A673 (cell line): ENCODE data around the gene HABP2.

Experiments
- CTCF ChIP-seq: fragments of 300-800, 200-600 bp; sonication (generic); conservative IDR thresholded peaks from 2 replicates; pipeline ENCODE4 v1.5.1; 2017; ENCODE audit warnings: low read depth, mild to moderate bottlenecking, antibody characterized with exemption, low read length, moderate library complexity, mixed read lengths
- EZH2 ChIP-seq: fragments of 200-600 bp; sonication (generic); IDR thresholded peaks from 2 replicates; pipeline ENCODE4 v1.6.1; 2017; ENCODE audit warnings: borderline replicate concordance, low read depth, mild to moderate bottlenecking, mixed read lengths, antibody characterized with exemption, low read length; ENCODE audit not compliant: poor library complexity, severe bottlenecking

GRCh38 chr10:113557903-113558321 is 5.1 kb downstream of the HABP2 start:
- no peak for TF ChIP-seq CTCF
- no peak for TF ChIP-seq EZH2
